Non-pigmented ciliary epithelial cell (primary cell): ENCODE results near the gene STMP1.
A peak's percentile ranks its signal among the peaks of the same experiment; 100 is the strongest.

Experiments
- DNase-seq: peaks from one replicate; pipeline ENCODE4 v3.0.0-alpha.2; 2010; ENCODE audit warnings: low read depth

STMP1 gene

GRCh38 chr7:135697276-135698049 lies 35.1 kb downstream of the STMP1 start:
- no peak for DNase-seq

GRCh38 chr7:135704074-135704473 lies 41.8 kb downstream of the STMP1 start:
- DNase-seq = no peak

GRCh38 chr7:135704698-135705097 lies 42.4 kb downstream of the STMP1 start:
- DNase-seq = no peak

GRCh38 chr7:135706038-135706742 lies 43.9 kb downstream of the STMP1 start:
- no peak for DNase-seq

- DNase-seq = no peak
These were observed 44.7 kb downstream of the STMP1 start for GRCh38 chr7:135706858-135707569.

- no peak for DNase-seq
These were observed 45.3 kb downstream of the STMP1 start for GRCh38 chr7:135707570-135707966.

GRCh38 chr7:135708041-135708440 lies 45.7 kb downstream of the STMP1 start:
- no peak for DNase-seq

- no peak for DNase-seq
These were observed 47.2 kb downstream of the STMP1 start for GRCh38 chr7:135709508-135709907.

- no peak for DNase-seq
These were observed 48.3 kb downstream of the STMP1 start for GRCh38 chr7:135710417-135711138.

GRCh38 chr7:135711139-135711469 lies 48.8 kb downstream of the STMP1 start:
- DNase-seq = no peak

- DNase-seq = no peak
These were observed 50.0 kb downstream of the STMP1 start for GRCh38 chr7:135712182-135712782.

GRCh38 chr7:135712796-135713195 lies 50.5 kb downstream of the STMP1 start:
- no peak for DNase-seq

GRCh38 chr7:135713836-135714470 lies 51.6 kb downstream of the STMP1 start:
- no peak for DNase-seq

GRCh38 chr7:135714534-135715009 lies 52.3 kb downstream of the STMP1 start:
- no peak for DNase-seq

- no peak for DNase-seq
These were observed 52.8 kb downstream of the STMP1 start for GRCh38 chr7:135715055-135715522.

GRCh38 chr7:135715673-135716072 lies 53.4 kb downstream of the STMP1 start:
- DNase-seq = no peak

GRCh38 chr7:135716677-135717238 lies 54.4 kb downstream of the STMP1 start:
- DNase-seq = peak; percentile 28

GRCh38 chr7:135717693-135718092 lies 55.4 kb downstream of the STMP1 start:
- DNase-seq = no peak

GRCh38 chr7:135718219-135718618 lies 55.9 kb downstream of the STMP1 start:
- no peak for DNase-seq

GRCh38 chr7:135718794-135719437 lies 56.6 kb downstream of the STMP1 start:
- DNase-seq = no peak
